Activated T-cell treated with anti-CD3 and anti-CD28 coated beads, Interleukin-2, amount 50 U/mL, for 1 hour (primary cell): ENCODE measurements around the gene ZNF678.
"Not testable (repeated sequence)": the region's sequence is repeated elsewhere in the genome, so short reads cannot be mapped to it uniquely, and the experiment has no call there.

Experiments used
- DNase-seq: peaks from one replicate; pipeline ENCODE4 v3.0.0-alpha.2; 2020

The ZNF678 gene

DNA sequence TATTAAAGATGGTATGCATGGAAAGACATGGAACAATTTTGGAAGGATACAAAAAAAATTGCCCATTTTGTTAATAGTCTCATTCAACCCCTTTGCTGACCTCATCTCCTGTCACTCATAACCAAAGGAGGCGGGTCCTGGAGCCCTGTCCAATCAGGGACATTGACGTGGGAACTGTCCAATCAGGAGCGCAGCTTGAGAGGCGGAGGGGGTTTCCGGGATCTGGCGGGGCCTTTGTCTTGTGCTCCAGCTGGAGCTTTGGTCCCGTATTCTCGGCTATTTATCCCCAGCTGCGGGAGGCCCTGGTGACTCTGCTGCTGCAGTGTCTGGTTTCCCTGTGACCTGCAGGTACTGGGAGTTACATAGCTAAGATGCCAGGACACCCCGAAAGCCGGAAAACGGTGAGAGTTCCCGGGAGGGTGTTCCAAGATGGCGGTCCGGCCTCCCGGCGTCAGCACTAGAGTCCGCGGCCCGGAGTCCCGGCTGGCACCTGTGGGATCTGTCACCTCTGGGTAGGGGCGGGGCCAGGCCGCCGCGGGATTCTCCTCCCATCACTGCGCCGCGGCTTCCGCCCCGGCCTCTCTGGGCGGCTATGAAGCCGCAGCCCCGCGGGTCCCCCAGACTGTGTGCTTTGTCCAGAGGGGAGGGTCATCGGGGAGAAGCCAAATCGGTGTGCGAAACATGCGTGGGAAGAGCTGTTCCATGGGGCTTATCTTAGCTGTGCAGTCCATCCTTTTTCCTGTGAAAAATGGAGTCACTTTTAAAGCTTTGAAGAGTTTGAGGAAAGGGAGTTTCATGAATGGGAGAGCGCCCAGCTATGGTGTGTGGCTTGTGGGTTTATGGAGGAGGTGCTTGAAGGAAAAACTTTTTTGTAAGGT is at the start of gene ZNF678:
Gene ZNF678 (plus strand): TSS at position 233 of the 878 bp plus-strand sequence. CDS start 87,436 bp downstream, outside the sequence.
- peak; percentile 83 for DNase-seq

DNA sequence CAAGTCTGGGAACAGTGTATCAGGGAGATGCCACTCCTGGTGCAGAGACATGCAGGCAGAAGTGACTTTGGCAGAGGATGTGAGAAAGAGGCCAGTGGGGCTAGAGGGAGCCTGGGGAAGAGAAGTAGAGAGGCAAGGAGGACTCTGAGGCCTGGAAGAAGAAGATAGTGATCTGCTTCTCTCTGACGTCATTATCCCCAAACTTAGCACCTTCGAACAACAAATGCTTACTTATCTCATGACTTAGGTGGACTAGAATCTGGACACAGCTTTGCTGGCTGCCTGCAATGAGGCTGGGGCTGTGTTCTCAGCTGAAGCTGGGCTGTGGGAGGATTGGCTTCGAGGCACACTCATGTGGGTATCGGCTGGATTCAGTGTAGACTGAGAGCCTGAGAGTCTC is 44.5 kb upstream of the ZNF678 start:
- DNase-seq: no peak

DNA sequence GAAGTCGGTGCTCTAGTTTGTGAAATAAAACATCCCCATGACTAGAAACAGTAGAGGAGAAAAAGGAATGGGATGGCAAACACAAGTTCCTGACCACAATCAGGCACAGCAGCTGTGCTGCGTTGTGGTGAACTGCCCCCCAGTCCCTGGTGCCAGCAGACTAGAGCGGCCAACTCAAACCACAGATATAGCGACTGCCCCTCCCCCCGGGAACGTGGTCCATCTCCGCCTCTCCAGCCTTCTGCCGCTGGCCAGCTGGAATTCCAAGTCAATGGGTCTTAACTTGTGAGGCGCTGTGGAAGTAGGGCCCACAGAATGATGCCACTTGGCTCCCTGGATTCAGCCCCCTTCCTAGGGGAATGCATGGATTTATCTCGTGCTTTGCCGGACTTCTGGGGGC is 41.6 kb upstream of the ZNF678 start:
- DNase-seq: no peak

GRCh38 chr1:227526524-227526923 is 36.8 kb upstream of the ZNF678 start:
- no peak for DNase-seq

GRCh38 chr1:227532019-227532619 is 31.2 kb upstream of the ZNF678 start:
- DNase-seq: no peak

DNA sequence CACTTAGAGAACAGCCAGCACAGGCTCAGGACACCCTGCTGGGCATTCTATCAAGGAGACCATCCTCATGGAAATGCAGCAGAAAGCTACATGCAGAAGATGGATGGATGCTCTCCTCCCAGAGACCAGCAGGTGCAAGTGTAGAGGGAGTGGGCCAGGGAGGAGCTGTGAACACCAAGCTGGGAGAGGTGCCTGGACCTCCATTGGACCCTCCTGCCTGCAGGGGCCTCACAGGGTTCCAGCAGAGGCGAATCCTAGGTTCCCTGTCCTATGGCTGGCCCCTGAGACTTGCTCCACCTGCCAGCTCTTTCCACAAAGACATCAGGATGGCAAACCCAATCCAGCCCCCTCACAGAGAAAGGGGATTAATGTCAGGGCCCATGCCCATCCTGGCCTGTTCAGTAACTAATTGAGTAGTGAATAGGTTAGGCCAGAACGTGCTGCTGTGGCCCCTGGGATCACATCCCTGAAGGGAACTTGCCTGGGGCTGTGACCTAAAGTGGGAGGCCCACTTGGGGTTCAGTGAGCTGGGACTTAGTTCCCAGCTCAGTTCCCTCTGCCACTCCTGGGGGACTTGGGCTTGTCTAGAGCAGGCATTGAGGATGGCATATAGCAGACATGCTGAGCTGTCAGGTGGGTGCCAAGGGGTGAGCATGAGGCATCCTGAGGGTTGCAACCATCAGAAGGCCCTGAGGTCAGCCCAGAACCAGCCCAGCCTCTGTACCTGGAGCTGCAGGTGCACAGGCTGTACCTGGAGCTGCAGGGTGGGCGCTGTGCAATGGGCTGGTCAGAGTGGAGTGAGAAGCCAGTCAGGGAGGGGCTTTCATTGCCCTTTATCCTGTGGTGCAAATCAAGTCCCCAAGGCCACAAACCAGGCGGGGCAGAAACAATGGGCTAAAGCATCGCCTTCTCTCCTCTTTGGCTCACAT is 22.9 kb upstream of the ZNF678 start:
- DNase-seq: no peak

DNA sequence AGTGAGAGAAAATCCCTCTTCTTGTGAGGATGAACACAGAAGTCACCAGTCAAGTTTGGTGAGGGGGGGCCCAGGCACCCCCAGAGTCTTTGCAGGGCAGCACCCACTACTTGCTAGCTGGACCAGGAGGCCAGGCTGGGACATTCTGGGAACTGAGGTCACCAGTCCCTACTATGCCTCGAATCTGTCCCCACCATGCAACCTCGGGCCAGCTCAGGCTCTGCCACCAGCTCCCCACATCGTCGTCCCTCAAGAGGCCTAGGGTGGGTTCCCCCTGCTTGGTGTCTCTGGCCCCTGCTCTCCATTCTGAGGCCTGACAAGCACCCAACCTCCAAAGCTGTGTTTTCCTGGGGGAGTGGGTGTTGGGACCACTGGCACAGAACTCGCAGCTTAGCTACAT is 22.2 kb upstream of the ZNF678 start:
- DNase-seq: no peak

DNA sequence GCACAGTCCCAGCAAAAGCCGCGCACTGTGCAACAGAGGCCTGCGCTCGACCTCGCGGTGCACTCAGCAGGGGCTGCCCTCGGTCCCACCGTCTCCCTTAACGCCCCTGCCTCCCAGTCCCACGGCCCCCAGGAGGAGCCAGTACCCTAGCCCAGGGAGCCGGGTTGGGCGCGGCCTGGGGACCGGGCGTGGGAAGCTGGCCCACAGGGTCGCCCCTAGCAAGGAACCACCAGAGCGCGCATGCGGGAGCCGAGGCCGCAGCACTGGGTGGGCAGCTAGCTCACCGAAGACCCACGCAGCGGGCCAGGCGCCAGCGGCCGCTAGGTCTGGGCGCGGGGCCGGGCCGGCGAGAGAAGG is 21.6 kb upstream of the ZNF678 start:
- no peak for DNase-seq

DNA sequence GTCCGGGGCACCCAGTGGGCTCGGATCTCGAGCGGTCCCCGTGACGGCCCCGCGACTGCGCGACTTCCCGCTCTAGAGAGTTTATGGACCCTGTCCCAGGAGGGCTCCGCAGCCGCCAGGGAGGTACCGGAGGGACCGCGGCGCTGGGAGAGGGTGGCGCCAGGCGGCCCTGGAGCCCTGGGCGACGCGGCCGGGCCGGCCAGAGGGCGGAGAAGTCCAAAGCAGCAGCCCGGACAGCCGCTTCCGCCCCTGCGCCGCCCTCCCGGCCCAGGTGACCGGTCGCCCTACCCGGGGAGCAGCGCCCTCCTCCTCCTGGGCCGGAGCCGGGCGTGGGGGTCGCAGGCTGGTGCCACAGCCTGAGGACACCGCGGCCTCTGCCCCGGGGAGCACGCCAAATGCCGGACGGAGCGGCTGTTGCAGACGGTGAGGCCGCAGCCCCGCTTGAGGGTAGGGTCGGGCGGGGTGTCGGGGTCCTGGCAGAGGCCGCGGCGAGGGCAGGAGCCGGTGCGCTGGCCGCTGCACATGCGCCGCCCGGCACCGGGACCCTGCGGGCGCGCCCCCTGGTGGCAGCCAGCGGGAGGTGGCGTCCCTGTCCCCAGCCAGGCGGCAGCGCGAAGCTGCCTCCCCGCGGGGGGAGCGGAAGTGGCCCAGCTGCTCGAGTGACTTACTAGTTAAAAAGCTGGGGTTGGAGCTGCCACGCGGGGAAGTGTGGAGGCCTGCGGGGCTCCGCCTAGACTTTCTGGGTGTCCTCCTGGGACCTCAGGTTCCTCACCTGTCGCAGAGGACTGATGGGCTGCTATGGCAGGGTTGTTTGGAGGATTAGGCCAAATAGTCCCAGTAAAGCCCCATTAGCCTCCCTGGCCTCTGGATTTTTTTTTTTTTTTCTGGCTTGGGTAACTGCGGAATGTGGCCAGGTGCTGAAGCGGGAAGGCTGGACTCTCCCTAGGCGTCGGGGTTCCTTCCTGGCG is 20.9 kb upstream of the ZNF678 start:
- peak; percentile 90 for DNase-seq

GRCh38 chr1:227543283-227544066 is 19.9 kb upstream of the ZNF678 start:
- no peak for DNase-seq

GRCh38 chr1:227544067-227545050 is 19.0 kb upstream of the ZNF678 start:
- DNase-seq: no peak

DNA sequence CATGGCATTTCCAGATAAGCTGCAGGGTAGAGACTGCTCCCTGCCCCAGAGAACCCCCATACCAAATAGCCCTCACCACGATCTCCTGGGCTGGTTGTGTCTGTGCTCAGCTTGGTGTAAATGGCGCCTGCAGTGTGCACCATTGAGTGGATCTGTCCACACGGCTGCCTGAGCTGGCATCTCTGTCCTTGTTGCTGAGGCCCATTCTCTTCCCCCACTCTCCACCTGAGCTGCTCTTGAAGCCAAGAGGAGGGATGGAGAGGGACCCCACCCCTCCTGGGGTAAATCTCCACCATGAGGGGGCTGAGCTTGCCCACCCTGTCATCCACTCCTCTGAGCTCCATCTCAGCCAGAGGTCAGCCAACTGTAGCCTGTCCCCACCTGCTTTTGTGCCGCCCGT is 18.0 kb upstream of the ZNF678 start:
- DNase-seq: no peak

DNA sequence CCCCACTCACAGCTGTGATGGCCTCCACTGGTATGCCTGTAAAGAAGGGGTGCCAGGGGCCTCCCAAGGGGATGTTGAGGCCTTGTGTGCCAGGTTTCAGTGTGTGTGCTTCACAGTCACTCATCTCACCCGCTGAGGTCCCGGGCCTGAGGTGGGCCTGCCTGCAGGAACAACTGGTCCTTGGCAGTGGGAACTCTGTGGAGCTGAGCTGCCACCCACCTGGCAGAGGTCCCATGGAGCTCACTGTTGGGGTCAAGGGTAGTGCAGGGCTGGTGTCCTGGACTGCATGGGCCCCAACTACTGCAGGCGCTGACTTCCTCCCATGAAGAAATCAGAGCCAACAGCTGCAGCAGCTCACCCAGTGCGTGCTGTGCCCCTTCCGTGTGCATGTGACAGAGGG is 17.3 kb upstream of the ZNF678 start:
- no peak for DNase-seq

GRCh38 chr1:227546598-227547309 is 16.6 kb upstream of the ZNF678 start:
- no peak for DNase-seq

- DNase-seq: no peak
Observed at GRCh38 chr1:227547310-227548118, 15.8 kb upstream of the ZNF678 start.

- no peak for DNase-seq
Observed at GRCh38 chr1:227548119-227548397, 15.3 kb upstream of the ZNF678 start.

DNA sequence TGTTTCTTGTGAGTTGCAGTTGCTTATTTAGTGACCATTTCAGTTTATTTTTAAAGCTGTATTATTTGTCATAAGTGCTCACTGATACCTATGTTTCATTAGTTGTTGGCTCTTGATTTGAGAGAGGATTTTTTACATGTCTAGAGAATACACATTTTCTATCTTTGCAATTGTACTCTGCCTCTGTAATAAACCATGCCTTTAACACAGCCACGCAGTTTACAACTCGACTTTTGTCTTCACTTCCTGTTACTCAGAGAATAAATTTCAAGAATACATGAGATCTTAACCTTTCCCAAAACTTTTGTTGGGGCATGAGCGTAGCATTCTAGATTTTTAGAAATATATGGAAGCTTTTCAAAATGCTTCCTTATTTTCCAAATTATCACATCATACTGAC is 14.9 kb upstream of the ZNF678 start:
- DNase-seq: no peak

GRCh38 chr1:227549892-227550291 is 13.5 kb upstream of the ZNF678 start:
- no peak for DNase-seq

DNA sequence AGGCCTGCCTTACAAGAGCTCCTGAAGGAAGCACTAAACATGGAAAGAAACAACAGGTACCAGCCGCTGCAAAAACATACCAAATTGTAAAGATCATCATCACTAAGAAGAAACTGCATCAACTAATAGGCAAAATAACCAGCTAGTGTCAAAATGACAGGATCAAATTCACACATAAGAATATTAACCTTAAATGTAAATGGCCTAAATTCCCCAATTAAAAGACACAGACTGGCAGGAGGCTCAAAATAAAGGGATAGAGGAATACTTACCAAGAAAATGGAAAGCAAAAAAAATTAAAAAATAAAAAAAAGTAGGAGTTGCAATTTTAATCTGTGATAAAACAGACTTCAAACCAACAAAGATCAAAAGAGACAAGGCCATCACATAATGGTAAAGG is 11.5 kb upstream of the ZNF678 start:
- DNase-seq: not testable (repeated sequence)
